Bronchial epithelial cell (primary cell): Measurements from ENCODE around the gene IGFBP4. TPM values are rescaled to one million over a fixed set of nuclear protein-coding genes. Genes with fewer than 3 reads are reported as not detected.
A peak's percentile ranks its signal among the peaks of the same experiment; 100 is the strongest.

ENCODE experiments used
- DNase-seq: peaks from one replicate; pipeline ENCODE4 v3.0.0-alpha.2; 2010; ENCODE audit warnings: low read depth
- FAIRE-seq: peaks from 2 replicates; lab custom pipeline; 2011; peaks lifted over from hg19 to GRCh38; lab: Jason Lieb, UNC
- H3K27me3 ChIP-seq: 2 replicates; pipeline ENCODE4 v1.5.1; 2011; ENCODE audit warnings: low read length; ENCODE audit not compliant: control insufficient read depth, insufficient read depth
- H3K36me3 ChIP-seq: 2 replicates; pipeline ENCODE4 v1.5.1; 2011; ENCODE audit warnings: low read length; ENCODE audit not compliant: control insufficient read depth, insufficient read depth
- H3K4me3 ChIP-seq: 2 replicates; pipeline ENCODE4 v1.5.1; 2011; ENCODE audit warnings: mild to moderate bottlenecking, low read depth, low read length, control low read depth
- CTCF ChIP-seq: IDR thresholded peaks from 2 replicates; pipeline ENCODE4 v1.5.1; 2011; ENCODE audit warnings: mild to moderate bottlenecking, moderate library complexity, low read length, control low read depth, inconsistent platforms; ENCODE audit not compliant: insufficient read depth, severe bottlenecking
- total RNA-seq: library from RNA; depleted of rRNA; stranded (reverse); fragments of >200 nt; gene quantifications from 2 replicates; pipeline ENCODE4 v1.2.1, GENCODE V29; 2014

The IGFBP4 gene
- total RNA-seq, 1 donor from 2014 or later: 21.9 TPM

- DNase-seq (no peak), FAIRE-seq (no peak)
- peak overlapping the region; percentile 98 for H3K4me3 ChIP-seq
- no peak for TF ChIP-seq CTCF
- H3K27me3 ChIP-seq: no peaks in the 10 kb centered on the region
- H3K36me3 ChIP-seq: peaks cover 31% of the 10 kb centered on the region
These were observed 57.5 kb downstream of the IGFBP4 start for GRCh38 chr17:40500709-40501108.

GRCh38 chr17:40501499-40501911, 58.3 kb downstream of the IGFBP4 start, which contains the start of gene TNS4:
TNS4 (minus strand) TSS chr17:40501623; CDS start chr17:40496425, 5,198 bp downstream.
- Histone ChIP-seq H3K4me3 (peak within 1 kb of the TSS; percentile 98), H3K27me3 (no peaks in the 10 kb centered on the region), H3K36me3 (peaks cover 23% of the 10 kb centered on the region)
- DNase-seq (peak; percentile 86), FAIRE-seq (no peak)
- no peak for TF ChIP-seq CTCF

- FAIRE-seq: no peak
- Histone ChIP-seq H3K36me3 (peaks cover 19% of the 10 kb centered on the region), H3K4me3 (no peak overlapping the region), H3K27me3 (no peaks in the 10 kb centered on the region)
- no peak for DNase-seq
- no peak for TF ChIP-seq CTCF
These were observed 59.5 kb downstream of the IGFBP4 start for GRCh38 chr17:40502716-40503115.

GRCh38 chr17:40503154-40503553, 59.9 kb downstream of the IGFBP4 start:
- Histone ChIP-seq H3K4me3 (no peak overlapping the region), H3K27me3 (no peaks in the 10 kb centered on the region), H3K36me3 (peaks cover 16% of the 10 kb centered on the region)
- FAIRE-seq: no peak
- no peak for DNase-seq
- no peak for TF ChIP-seq CTCF

- no peak for TF ChIP-seq CTCF
- no peak for DNase-seq
- no peak overlapping the region for H3K4me3 ChIP-seq
- FAIRE-seq: no peak
- no peaks in the 10 kb centered on the region for H3K27me3 ChIP-seq
- no peaks in the 10 kb centered on the region for H3K36me3 ChIP-seq
These were observed 63.5 kb downstream of the IGFBP4 start for GRCh38 chr17:40506786-40507185.

Other genes with a start within 250 kb of the IGFBP4 start
- gene WIPF2, start 224.1 kb upstream of the IGFBP4 start, total RNA-seq: 6.3 and 8.8 TPM in 2 replicates
- gene CDC6, start 155.6 kb upstream of the IGFBP4 start, total RNA-seq: 3.4 and 4.6 TPM in 2 replicates
- gene RARA, start 134.3 kb upstream of the IGFBP4 start, total RNA-seq: 1.3 and 2.3 TPM in 2 replicates
- gene GJD3, start 78.7 kb upstream of the IGFBP4 start, total RNA-seq: 0.13 and 0.53 TPM in 2 replicates
- gene TOP2A, start 25.6 kb upstream of the IGFBP4 start, total RNA-seq: 0.79 and 2.0 TPM in 2 replicates
- gene TNS4, start 58.2 kb downstream of the IGFBP4 start, total RNA-seq: 22.0 and 27.1 TPM in 2 replicates
- gene CCR7, start 122.0 kb downstream of the IGFBP4 start, total RNA-seq: not detected in 2 replicates
- 49.2 and 75.5 TPM in 2 replicates for gene SMARCE1, start 204.4 kb downstream of the IGFBP4 start, total RNA-seq
- not detected in 2 replicates for gene KRT222, start 221.7 kb downstream of the IGFBP4 start, total RNA-seq